ENCODE data around the gene TBCD. TPM values are rescaled to one million over a fixed set of nuclear protein-coding genes. Genes with fewer than 3 reads are reported as not detected.
A peak's percentile ranks its signal among the peaks of the same experiment; 100 is the strongest.

TBCD gene
- total RNA-seq, 4 donors from 2014 or later: 30.5 to 94.3 (median 51.8) TPM

DNA sequence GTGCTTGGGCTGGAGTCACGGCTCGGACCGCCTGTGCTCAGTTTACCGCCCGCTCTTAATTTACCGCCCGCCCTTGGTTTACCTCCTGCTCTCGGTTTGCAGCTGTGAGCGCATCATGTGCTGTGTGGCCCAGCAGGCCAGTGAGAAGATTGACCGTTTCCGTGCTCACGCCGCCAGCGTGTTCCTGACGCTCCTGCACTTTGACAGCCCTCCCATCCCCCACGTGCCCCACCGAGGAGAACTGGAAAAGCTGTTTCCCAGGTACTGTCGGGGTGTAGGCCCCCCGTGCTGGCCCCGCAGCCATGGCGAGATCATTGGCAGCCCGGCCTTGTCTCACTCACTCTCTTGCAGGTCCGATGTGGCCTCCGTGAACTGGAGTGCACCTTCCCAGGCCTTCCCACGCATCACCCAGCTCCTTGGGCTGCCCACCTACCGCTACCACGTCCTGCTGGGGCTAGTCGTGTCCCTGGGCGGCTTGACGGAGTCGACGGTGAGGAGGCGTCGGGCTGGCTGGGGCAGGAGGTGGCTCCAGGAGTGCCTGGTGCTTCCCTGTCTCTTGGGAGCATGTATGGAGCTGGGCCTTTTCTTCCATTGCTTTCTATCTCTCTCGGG, 177.3 kb downstream of the TBCD start:
- no peak for DNase-seq (ENCODE audit: low spot score)
- no peak for TF ChIP-seq CTCF (IDR thresholded peaks at IDR 0.05)
- no peak for ATAC-seq (ENCODE audit: low FRiP score)

- TF ChIP-seq CTCF (IDR thresholded peaks at IDR 0.05): no peak
- DNase-seq (ENCODE audit: low spot score) (peak; percentile 18), ATAC-seq (ENCODE audit: low FRiP score) (no peak)
These were observed 177.8 kb downstream of the TBCD start for GRCh38 chr17:82929676-82930042.

DNA sequence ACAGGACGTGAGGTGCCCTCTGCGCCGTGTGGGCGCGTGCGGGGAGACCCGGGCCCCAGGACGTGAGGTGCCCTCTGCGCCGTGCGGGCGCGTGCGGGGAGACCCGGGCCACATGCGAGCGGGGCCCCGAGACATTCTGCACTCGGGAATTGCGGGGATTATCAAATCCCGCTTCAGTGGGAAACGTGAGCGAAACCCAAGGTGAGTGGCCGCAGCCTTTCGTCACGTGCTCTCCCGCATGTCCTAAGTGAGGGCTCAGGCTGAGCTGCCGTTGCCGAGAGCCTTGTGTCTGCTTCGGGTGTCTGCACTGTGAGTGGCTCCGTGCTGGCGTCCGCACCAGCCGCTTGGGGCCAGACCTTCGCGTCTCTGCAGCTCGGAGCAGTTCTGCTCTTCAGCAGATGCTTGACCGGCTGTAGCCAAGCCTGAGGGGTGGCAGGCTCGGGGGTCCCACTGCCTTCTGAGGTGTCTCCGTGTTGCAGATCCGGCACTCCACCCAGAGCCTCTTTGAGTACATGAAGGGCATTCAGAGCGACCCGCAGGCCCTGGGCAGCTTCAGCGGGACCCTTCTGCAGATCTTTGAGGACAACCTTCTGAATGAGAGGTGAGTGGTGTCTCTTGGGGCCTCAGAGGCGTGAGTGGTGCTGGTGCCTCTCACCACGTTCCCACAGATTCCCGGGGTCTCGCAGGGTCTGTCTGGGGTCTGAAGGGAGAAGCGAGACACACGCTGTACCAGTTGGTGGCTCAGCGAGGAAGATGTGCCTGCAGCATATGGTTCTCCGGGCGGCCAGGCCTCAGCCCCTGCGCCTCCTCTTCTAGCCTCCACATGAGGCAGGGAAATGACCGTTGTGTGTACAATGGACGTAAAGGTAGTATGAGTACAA, 178.4 kb downstream of the TBCD start:
- no peak for TF ChIP-seq CTCF (IDR thresholded peaks at IDR 0.05)
- no peak for ATAC-seq (ENCODE audit: low FRiP score)
- peak; percentile 10 for DNase-seq (ENCODE audit: low spot score)

GRCh38 chr17:82930924-82931698, 179.2 kb downstream of the TBCD start:
- DNase-seq (ENCODE audit: low spot score): peak; percentile 10
- peak; percentile 5 for ATAC-seq (ENCODE audit: low FRiP score)

DNA sequence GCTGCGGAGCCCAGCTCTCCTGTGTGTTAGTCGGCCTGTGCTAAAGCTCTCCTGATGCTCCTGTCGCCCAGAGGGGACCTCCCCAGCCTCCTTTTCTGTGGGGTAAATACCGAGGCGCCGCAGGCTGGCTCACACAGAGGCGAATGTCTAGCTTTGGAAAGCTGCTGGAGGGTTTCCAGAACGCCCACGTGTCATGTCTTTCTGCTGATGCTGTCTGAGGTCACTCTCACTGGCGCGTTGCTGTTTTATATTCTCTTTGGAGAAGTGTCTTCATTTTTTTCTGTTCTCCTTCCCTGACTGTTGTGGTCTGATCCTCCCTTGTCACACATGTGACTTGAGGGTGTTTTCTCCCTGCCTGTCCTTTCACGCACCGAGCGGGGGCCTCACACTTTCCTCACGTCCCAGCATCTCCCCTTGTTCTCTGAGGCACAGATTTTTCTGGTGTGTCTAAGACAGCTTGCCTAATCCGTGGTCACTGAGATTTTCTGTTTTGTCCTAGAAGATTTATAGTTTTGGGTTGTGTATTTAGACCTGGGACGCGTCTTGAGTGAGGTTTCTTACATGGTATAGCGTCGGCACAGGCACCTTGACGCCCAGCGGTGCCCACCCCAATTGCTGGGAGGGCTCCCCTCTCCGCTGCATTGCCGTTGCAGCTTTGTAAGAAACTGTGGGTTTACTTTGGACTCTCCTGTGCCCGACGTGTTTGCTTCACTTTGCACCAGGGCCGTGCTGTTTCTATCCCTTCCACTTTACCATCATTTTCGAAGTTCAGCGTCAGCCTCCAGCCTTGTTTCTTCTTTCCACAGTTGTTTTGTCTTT, 180.0 kb downstream of the TBCD start:
- no peak for ATAC-seq (ENCODE audit: low FRiP score)
- DNase-seq (ENCODE audit: low spot score): peak; percentile 46
- no peak for TF ChIP-seq CTCF (IDR thresholded peaks at IDR 0.05)

More at GRCh38 chr17:82930924-82931698, 179.2 kb downstream of the TBCD start:
- TF ChIP-seq CTCF (IDR thresholded peaks at IDR 0.05): no peak

DNA sequence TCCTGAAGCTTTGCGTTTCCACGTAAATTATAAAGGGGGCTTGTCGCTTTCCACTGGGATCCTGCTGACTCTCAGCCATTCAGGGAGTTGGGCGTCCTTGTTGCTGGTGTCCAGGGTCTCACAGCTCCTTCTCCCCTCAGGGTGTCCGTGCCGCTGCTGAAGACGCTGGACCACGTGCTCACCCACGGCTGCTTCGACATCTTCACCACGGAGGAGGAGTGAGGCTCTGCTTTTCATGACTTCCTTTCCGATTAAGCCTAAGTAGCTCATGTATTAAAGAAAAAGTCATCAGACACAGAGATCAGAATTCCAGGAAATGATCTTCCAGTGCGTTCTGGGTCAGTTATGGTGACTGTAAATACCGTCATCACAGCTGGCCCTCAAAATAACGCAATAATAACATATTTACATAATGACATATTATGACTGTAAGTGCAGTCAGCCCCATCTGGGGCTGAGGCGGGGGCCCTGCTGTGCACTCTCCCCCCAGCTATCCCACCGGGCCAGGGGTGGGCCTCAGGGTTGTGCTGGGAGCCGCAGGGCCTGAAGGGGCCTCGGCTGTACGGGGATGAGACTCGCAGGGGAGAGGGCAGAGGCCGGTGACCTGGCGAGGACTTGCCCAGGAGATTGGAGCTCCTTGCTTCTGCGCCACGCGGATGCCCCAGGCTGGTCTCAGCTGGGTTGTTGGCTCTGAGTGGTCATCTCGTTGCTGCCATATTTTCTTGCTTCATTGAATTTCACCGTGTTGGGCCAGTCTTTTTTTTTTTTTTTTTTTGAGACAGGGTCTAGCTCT, 180.8 kb downstream of the TBCD start:
- TF ChIP-seq CTCF (IDR thresholded peaks at IDR 0.05): no peak
- ATAC-seq (ENCODE audit: low FRiP score) (no peak), DNase-seq (ENCODE audit: low spot score) (no peak)

Measured in omental fat pad (tissue), 4 donors.